Lower lobe of right lung (tissue), 2 donors: ENCODE data around the gene GJA5. TPM values are rescaled to one million over a fixed set of nuclear protein-coding genes. Genes with fewer than 3 reads are reported as not detected.
"Not testable (repeated sequence)": the region's sequence is repeated elsewhere in the genome, so short reads cannot be mapped to it uniquely, and the experiment has no call there.

Experiments
- ATAC-seq, 2 donors: fragments of 200-7000 bp; cut with Tn5 transposase; one replicate each; pipeline ENCODE4 v1.9.1; 2020 to 2022; ENCODE audit warnings: mild to moderate bottlenecking in 2 of 2, moderate library complexity in 2 of 2
- DNase-seq: peaks from one replicate; pipeline ENCODE4 v3.0.0-alpha.2; 2020
- H3K27ac ChIP-seq: fragments of 200-600 bp; one replicate; pipeline ENCODE4 v1.8.0; 2022
- H3K27me3 ChIP-seq: fragments of 200-600 bp; one replicate; pipeline ENCODE4 v1.8.0; 2022; ENCODE audit warnings: low read depth
- H3K36me3 ChIP-seq: fragments of 200-600 bp; one replicate; pipeline ENCODE4 v1.8.0; 2022; ENCODE audit warnings: mild to moderate bottlenecking
- H3K4me1 ChIP-seq: fragments of 200-600 bp; one replicate; pipeline ENCODE4 v1.8.0; 2022
- H3K4me3 ChIP-seq: fragments of 200-600 bp; one replicate; pipeline ENCODE4 v1.8.0; 2022; ENCODE audit warnings: mild to moderate bottlenecking
- H3K9me3 ChIP-seq: fragments of 200-600 bp; one replicate; pipeline ENCODE4 v1.8.0; 2022
- intact Hi-C: fragments of 100-400 bp; cut with DNase I; formaldehyde crosslinking; loops from one replicate; pipeline ENCODE4 v1.11.0; 2022
- total RNA-seq: library from RNA; stranded (reverse); fragmentation: NEBNext Ultra II Directional; extraction: Animal tissue kit (Norgen Biotek cat#: 25700); gene quantifications from one replicate; pipeline ENCODE4 v1.2.1, GENCODE V29; 2021
- TF ChIP-seq, protein P1 (sequence below): fragments of 200-600 bp; IDR thresholded peaks from one replicate; pipeline ENCODE4 v1.8.0; 2022; ENCODE audit warnings: antibody characterized with exemption, mild to moderate bottlenecking
- donor health status: DM: no; HTN: yes; CAD: no; lungs with severe emphysema.

Gene GJA5
- total RNA-seq, 1 donor from 2014 or later, result 44.5 TPM

DNA sequence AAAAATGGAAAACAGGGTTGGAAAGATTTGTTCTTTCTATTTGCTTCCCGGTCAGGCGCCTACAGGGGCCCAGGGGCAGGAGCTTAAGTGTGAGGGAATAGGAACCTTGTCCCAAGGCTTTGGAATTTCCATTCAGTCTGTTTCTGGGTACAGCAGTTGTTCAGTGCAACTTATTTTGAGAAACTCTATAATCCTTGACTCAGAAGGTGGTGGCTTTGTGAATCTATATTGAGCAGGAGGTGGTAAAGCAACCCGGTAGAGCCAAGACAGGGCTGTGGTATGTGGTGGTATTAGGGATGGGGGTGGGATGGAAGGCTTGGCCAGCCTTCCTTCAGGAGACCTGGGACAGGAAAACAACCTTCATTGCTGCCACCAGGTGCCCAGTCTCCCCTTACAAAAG is 20.0 kb downstream of the GJA5 start:
- no peaks in the 10 kb centered on the region for H3K27me3 ChIP-seq
- no peaks in the 10 kb centered on the region for H3K9me3 ChIP-seq
- no peak for ATAC-seq
- peaks cover 3% of the 10 kb centered on the region for H3K4me1 ChIP-seq
- H3K4me3 ChIP-seq, result no peak overlapping the region
- H3K27ac ChIP-seq, result no peak overlapping the region
- intact Hi-C loops, result no loop called here
- TF ChIP-seq, protein P1, sequence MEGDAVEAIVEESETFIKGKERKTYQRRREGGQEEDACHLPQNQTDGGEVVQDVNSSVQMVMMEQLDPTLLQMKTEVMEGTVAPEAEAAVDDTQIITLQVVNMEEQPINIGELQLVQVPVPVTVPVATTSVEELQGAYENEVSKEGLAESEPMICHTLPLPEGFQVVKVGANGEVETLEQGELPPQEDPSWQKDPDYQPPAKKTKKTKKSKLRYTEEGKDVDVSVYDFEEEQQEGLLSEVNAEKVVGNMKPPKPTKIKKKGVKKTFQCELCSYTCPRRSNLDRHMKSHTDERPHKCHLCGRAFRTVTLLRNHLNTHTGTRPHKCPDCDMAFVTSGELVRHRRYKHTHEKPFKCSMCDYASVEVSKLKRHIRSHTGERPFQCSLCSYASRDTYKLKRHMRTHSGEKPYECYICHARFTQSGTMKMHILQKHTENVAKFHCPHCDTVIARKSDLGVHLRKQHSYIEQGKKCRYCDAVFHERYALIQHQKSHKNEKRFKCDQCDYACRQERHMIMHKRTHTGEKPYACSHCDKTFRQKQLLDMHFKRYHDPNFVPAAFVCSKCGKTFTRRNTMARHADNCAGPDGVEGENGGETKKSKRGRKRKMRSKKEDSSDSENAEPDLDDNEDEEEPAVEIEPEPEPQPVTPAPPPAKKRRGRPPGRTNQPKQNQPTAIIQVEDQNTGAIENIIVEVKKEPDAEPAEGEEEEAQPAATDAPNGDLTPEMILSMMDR, result no peak
- DNase-seq, result no peak
- H3K36me3 ChIP-seq, result no peaks in the 10 kb centered on the region

DNA sequence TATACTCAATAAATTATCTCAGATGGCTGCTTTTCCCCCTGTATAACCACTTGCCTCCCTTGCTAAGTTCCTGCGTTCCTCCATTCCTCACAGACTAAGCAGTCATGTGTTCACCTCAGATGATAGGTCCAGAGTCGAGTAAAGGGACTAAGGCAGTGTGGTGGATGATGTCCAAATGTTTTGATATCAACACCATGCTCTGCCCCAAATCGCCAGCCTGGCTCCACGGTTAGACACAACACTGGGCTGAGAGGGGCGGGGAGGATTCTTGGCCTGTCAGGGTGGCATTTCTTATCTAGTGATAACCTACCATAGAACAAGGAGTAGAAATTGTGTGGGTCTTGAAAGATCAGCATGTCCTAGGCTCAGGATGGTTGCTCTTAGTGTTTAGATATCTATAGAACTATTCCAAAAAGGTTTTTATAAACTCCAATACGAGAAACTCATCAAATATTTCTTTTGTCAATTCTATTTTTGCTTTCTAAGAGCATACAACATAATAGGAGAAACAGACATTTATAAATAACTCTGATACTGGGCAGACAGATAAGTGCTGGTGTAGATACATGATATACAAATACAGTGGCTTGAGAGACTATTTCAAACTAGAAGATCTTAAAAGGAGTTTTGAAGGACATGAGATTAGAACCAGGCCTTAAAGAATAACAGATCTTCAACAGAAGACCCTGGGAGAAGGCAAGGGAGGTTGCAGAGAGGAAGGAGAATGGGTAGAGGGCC is 21.5 kb downstream of the GJA5 start:
- no peak for ATAC-seq

DNA sequence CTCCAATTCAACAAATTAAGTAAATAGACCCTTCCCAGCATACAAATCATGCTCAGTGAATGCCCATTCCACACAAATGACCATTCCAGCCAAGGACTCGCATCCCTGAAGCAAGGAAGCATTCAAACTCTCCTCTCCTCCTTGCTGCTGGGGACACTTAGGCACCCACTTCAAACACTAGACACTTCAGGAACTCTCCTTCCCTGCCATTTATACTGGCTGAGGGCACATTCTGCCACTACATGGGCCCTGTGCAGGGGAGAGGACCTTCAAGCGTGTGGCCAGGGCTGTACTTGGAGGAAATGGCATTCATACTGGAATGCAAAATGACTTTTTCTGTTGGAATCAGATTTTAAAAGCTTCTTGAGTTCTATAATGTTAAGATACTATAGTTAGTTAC is 22.3 kb downstream of the GJA5 start:
- ATAC-seq, result peak in 1 of 2 donors; percentile 78
- DNase-seq, result no peak
- H3K27me3 ChIP-seq, result no peaks in the 10 kb centered on the region
- no peak overlapping the region for H3K27ac ChIP-seq
- TF ChIP-seq, protein P1, result no peak
- peaks cover 7% of the 10 kb centered on the region for H3K4me1 ChIP-seq
- H3K4me3 ChIP-seq, result no peak overlapping the region
- no peaks in the 10 kb centered on the region for H3K9me3 ChIP-seq
- H3K36me3 ChIP-seq, result no peaks in the 10 kb centered on the region
- intact Hi-C loops, result no loop called here

More for the DNA sequence above, 21.5 kb downstream of the GJA5 start:
- Histone ChIP-seq H3K27ac (no peak overlapping the region), H3K36me3 (no peaks in the 10 kb centered on the region), H3K4me3 (no peak overlapping the region), H3K27me3 (no peaks in the 10 kb centered on the region), H3K9me3 (no peaks in the 10 kb centered on the region), H3K4me1 (peaks cover 7% of the 10 kb centered on the region)
- TF ChIP-seq, protein P1, result no peak
- DNase-seq, result no peak
- intact Hi-C loops, result no loop called here

- ATAC-seq (no peak), DNase-seq (no peak)
- no peaks in the 10 kb centered on the region for H3K27me3 ChIP-seq
- no peaks in the 10 kb centered on the region for H3K36me3 ChIP-seq
- H3K4me3 ChIP-seq, result no peak overlapping the region
- intact Hi-C loops, result no loop called here
- H3K4me1 ChIP-seq, result peaks cover 7% of the 10 kb centered on the region
- H3K9me3 ChIP-seq, result no peaks in the 10 kb centered on the region
- no peak overlapping the region for H3K27ac ChIP-seq
- TF ChIP-seq, protein P1, result no peak
Measured at GRCh38 chr1:147736883-147737282, 23.5 kb downstream of the GJA5 start.

DNA sequence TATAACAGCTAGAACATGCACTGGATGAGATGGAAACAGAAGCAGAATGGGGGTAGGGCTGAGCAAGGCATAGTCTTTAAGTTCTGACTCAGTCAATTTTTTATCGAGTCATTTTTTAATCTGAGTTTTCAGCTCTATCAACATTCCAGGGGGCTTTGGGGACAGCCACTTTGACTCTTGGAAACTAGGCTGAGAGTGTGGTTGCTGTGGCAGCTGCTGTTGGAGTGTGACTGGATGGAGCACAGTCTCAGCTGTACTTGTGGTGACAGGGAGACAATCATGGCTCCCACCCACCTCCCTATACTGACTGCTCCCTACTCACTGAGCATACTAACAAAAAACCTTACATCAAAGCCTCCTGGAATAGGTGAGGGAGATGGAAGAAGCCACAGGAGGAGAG is 25.0 kb downstream of the GJA5 start:
- no peak for DNase-seq

GRCh38 chr1:147734291-147734841 is 26.0 kb downstream of the GJA5 start:
- H3K36me3 ChIP-seq, H3K9me3 ChIP-seq, H3K4me1 ChIP-seq, H3K27ac ChIP-seq, H3K27me3 ChIP-seq, ATAC-seq, H3K4me3 ChIP-seq, intact Hi-C loops: not testable (repeated sequence)
- peak; percentile 56 for DNase-seq

More for the DNA sequence above, 25.0 kb downstream of the GJA5 start:
- TF ChIP-seq, protein P1, result no peak
- Histone ChIP-seq H3K27me3 (no peaks in the 10 kb centered on the region), H3K27ac (no peak overlapping the region), H3K4me3 (no peak overlapping the region), H3K9me3 (no peaks in the 10 kb centered on the region), H3K4me1 (peaks cover 7% of the 10 kb centered on the region), H3K36me3 (no peaks in the 10 kb centered on the region)
- intact Hi-C loops, result no loop called here
- peak in 1 of 2 donors; percentile 21 for ATAC-seq
